Nephron (organoid): ENCODE data around the gene MAF.

Experiments
- H3K27ac Mint-ChIP-seq, 3 experiments: 2 replicates each; pipeline ENCODE4 v1.8.0; 2020; ENCODE audit warnings: mixed read lengths in 3 of 3, mild to moderate bottlenecking in 2 of 3, moderate library complexity in 1 of 3
- H3K27me3 Mint-ChIP-seq: 2 replicates; pipeline ENCODE4 v1.8.0; 2021; ENCODE audit warnings: low read depth, mild to moderate bottlenecking, moderate library complexity, mixed read lengths
- H3K36me3 Mint-ChIP-seq: 2 replicates; pipeline ENCODE4 v1.8.0; 2020; ENCODE audit warnings: low read depth, mixed read lengths
- H3K4me1 Mint-ChIP-seq: 2 replicates; pipeline ENCODE4 v1.8.0; 2020; ENCODE audit warnings: mixed read lengths
- H3K4me3 Mint-ChIP-seq, 3 experiments: 2 replicates each; pipeline ENCODE4 v1.8.0; 2020; ENCODE audit warnings: mild to moderate bottlenecking in 3 of 3, mixed read lengths in 3 of 3, moderate library complexity in 2 of 3
- H3K9me3 Mint-ChIP-seq: 2 replicates; pipeline ENCODE4 v1.8.0; 2020; ENCODE audit warnings: mixed read lengths
- TF ChIP-seq, protein P1 (sequence below), 3 experiments: fragments of 200-600 bp; sonication (generic); IDR thresholded peaks; one replicate each; pipeline ENCODE4 v1.5.0; 2021; ENCODE audit warnings: antibody characterized with exemption in 3 of 3; ENCODE audit not compliant: unreplicated experiment in 3 of 3

The MAF gene

DNA sequence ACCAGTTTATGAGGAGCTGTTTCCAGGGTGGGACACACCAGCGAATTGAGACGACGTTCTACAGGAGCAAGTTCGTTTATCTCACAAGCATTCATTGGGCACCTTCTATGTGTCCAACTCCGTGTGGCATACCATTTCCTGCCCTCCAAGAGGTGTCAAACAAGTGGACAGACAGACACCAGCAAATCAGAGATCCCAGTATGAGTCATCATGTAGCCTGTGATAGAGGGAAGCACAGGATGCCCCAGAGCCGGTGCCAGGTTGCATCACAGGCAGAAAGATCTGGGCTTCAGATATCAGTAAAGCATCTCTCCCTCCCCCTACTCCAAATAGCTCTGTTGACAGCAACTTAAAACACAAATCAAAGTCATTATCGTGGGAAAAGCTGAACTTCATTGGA, 31.8 kb upstream of the MAF start:
- Mint-ChIP-seq H3K9me3 (no peaks in the 10 kb centered on the region), H3K27ac (no peak overlapping the region), H3K4me1 (no peaks in the 10 kb centered on the region), H3K36me3 (no peaks in the 10 kb centered on the region), H3K4me3 (no peak overlapping the region), H3K27me3 (peaks cover 5% of the 10 kb centered on the region)
- TF ChIP-seq, protein P1, sequence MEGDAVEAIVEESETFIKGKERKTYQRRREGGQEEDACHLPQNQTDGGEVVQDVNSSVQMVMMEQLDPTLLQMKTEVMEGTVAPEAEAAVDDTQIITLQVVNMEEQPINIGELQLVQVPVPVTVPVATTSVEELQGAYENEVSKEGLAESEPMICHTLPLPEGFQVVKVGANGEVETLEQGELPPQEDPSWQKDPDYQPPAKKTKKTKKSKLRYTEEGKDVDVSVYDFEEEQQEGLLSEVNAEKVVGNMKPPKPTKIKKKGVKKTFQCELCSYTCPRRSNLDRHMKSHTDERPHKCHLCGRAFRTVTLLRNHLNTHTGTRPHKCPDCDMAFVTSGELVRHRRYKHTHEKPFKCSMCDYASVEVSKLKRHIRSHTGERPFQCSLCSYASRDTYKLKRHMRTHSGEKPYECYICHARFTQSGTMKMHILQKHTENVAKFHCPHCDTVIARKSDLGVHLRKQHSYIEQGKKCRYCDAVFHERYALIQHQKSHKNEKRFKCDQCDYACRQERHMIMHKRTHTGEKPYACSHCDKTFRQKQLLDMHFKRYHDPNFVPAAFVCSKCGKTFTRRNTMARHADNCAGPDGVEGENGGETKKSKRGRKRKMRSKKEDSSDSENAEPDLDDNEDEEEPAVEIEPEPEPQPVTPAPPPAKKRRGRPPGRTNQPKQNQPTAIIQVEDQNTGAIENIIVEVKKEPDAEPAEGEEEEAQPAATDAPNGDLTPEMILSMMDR (IDR thresholded peaks at IDR 0.05; ENCODE audit: unreplicated experiment in 3 of 3) = no peak

DNA sequence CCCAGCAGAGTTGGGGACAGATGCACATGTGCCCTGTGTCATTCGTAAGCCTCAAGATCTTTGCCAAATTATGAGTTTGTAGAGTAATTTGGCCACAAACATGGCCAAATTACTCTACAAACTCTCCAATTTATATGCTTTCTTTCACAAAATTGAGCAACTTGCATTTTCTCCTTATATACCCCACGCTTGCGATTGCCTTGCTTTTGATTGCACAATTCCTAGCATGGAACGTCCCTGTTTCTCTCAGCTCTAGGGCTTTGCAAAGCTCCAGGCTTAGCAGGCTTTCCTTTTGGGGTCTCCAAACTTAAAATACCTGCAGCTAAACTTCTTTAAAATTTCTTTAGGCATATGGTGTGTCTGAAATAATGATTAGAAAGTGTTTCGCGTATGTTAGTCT, 28.5 kb upstream of the MAF start:
- no peak overlapping the region for H3K4me3 Mint-ChIP-seq
- H3K36me3 Mint-ChIP-seq = no peaks in the 10 kb centered on the region
- TF ChIP-seq, protein P1 (IDR thresholded peaks at IDR 0.05; ENCODE audit: unreplicated experiment in 3 of 3) = no peak
- H3K27ac Mint-ChIP-seq = no peak overlapping the region
- H3K9me3 Mint-ChIP-seq = no peaks in the 10 kb centered on the region
- H3K4me1 Mint-ChIP-seq = no peaks in the 10 kb centered on the region
- H3K27me3 Mint-ChIP-seq = no peaks in the 10 kb centered on the region

DNA sequence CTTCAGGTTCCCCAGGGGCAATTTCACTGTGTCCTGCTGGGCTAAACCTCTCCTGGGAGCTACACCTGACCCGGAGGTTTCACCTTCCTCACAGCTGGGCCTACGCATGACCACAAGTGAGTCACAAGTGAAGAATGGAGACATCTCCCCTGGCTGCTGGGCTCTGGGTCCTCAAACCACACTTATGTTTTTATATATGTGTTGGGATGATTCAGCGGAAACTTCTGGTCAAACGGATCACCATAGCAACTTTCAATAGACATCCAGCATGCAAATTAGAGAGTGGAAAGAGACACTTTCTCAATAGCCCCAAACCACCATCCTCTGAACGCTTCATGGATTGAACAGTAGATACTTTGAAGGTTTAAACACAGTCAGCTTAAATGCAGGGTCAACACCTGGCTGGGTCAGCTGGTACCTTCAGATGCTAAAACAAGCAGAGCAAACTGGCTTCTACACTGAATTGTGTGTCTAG, 28.0 kb upstream of the MAF start:
- Mint-ChIP-seq H3K4me1 (no peaks in the 10 kb centered on the region), H3K36me3 (no peaks in the 10 kb centered on the region), H3K9me3 (no peaks in the 10 kb centered on the region), H3K27me3 (no peaks in the 10 kb centered on the region), H3K27ac (no peak overlapping the region), H3K4me3 (no peak overlapping the region)
- TF ChIP-seq, protein P1 (IDR thresholded peaks at IDR 0.05; ENCODE audit: unreplicated experiment in 3 of 3) = no peak

DNA sequence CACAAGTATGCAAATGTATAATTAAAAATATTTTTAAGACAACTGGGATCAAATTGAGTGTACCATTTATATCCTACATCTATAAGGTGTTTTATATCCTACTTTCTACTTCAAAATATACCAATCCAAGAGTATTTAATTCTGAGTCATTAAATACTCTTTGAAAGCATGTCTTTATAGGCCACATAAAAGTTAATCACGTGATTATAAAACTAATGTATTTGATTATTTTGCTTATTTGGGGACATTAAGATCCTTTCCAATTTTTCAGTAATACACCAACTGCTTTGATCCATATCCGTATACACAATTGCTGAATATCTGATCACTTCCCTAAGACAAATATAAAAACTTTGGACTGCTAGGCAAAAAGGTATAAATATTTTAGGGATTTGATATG, 26.6 kb upstream of the MAF start:
- Mint-ChIP-seq H3K4me3 (no peak overlapping the region), H3K36me3 (no peaks in the 10 kb centered on the region), H3K9me3 (no peaks in the 10 kb centered on the region), H3K27ac (no peak overlapping the region), H3K27me3 (no peaks in the 10 kb centered on the region), H3K4me1 (no peaks in the 10 kb centered on the region)
- TF ChIP-seq, protein P1 (IDR thresholded peaks at IDR 0.05; ENCODE audit: unreplicated experiment in 3 of 3) = no peak

DNA sequence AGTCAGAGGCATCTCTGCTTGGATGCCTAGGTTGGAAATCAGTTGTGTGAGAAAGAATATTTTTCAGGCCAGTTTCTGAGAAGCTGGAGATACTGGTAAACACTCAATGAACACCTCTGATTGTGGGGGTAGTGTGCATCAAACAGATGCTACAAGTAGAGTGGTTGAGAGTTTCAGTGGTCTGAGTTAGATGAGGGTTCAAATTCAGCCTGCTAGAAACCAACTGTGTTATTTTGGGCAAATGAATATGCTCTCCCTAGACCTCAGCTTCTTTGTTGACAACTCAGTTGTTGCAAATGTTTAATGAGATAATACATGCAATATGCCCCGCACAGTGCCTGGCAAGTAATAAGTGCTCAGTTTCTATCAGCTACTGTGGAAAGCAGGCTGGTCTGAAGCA, 25.2 kb upstream of the MAF start:
- Mint-ChIP-seq H3K4me3 (no peak overlapping the region), H3K27ac (no peak overlapping the region), H3K27me3 (no peaks in the 10 kb centered on the region), H3K9me3 (peaks cover 2% of the 10 kb centered on the region), H3K4me1 (no peaks in the 10 kb centered on the region), H3K36me3 (no peaks in the 10 kb centered on the region)
- TF ChIP-seq, protein P1 (IDR thresholded peaks at IDR 0.05; ENCODE audit: unreplicated experiment in 3 of 3) = no peak

DNA sequence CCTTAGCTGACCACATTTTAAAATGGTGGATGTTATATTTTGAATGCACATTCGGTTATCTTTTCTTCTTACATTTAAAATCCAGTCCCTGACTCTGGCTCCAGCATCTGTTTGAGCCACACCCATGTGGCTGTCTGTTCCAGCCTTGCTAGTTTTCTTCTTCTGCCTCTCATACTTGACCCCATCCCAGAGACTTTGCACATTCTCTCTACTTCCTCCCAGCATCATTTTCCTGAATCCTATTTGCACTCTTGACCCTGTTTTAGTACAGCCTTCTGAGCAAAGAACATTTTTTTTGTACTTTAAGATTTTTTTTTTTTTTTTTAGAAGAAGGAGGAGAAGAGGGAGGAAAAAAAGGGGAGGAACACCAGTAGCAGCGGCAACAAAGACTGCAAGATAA, 23.3 kb upstream of the MAF start:
- Mint-ChIP-seq H3K4me1 (no peaks in the 10 kb centered on the region), H3K27ac (no peak overlapping the region), H3K36me3 (no peaks in the 10 kb centered on the region), H3K9me3 (peaks cover 5% of the 10 kb centered on the region), H3K4me3 (no peak overlapping the region), H3K27me3 (no peaks in the 10 kb centered on the region)
- TF ChIP-seq, protein P1 (IDR thresholded peaks at IDR 0.05; ENCODE audit: unreplicated experiment in 3 of 3) = no peak
